NCI-H1694 treated with DMSO at 0.1 percent for 48 hours (cell line): Measurements from ENCODE around the gene IRF5.
"Not testable (repeated sequence)": the region's sequence is repeated elsewhere in the genome, so short reads cannot be mapped to it uniquely, and the experiment has no call there.

Experiments
- DNase-seq: peaks from one replicate; lab custom pipeline; 2025; lab: John Stamatoyannopoulos, UW

The IRF5 gene

DNA sequence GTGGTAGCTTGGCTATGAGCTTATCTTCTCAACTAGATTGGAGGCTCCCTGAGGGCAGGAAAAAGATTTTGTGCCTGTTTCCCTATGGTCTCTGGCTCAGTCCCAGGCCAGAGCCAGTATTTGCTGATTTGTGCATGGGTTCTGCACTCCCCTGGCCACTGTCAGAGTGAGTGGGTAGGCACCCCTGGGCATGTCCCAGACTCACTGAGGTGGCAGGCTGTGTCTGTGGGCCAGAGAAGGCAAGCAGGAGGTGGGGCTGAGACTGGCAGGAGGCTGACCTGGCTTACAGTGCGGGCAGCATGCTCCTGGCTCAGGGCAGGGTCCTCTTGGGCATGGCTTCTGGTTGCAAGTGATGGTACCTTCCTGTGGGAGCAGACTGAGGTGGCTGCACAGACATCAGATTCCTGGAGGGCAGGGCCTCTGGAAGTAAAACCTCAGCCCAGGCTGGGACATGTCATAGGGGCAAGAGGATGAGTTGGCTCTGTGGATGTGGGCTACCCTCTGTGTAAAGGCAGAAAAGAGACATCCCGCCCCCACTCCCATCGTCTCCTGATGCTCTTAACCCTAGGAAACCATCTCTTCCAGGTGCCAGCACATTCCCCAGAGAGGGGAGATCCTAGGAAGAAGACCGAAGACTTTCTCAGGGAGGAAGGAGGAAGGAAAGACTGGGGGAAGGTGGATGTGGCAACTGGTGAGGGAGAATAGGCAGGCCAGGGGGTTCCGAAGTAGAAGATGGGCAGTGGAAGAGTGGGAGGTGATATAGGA, 31.5 kb upstream of the IRF5 start:
- no peak for DNase-seq

DNA sequence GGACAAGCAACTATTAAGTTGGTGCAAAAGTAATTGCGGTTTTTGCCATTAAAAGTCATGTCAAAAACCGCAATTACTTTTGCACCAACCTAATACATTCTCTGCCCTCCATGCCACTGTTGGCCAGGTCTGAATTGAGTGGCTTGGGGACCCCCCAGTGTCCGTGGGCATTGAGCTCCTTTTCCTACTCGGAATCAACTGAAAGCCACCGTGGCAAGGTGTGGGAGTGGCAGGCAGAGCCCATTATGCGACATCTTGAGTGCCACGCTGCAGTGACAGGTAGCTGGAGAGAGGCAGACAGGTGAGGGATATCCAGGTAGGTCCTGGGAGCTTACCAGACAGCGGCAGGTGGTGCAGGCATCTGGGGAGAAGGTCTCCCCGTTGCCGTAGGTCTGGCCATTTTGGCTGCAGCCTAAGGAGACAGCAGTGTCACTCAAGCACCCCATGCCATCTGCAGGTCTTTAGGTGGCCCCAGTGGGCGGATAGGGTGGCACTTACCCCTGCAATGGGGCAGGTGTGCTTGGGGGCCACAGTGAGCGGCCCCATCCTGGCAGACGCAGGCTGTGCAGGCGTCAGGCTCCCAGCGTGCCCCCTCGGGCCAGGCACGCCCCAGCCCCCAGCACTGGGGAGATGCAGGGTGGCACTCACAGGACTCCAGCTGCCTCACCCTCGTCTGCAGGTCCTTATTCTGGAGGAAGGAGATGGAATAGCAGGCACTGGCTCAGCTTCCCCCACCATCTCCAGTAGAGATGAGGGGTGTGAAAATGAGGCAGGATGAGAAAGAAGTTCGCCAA, 30.8 kb upstream of the IRF5 start:
- DNase-seq: no peak

GRCh38 chr7:128908750-128909624, 28.7 kb upstream of the IRF5 start:
- DNase-seq: no peak

GRCh38 chr7:128909625-128910568, 27.8 kb upstream of the IRF5 start:
- DNase-seq: no peak

- no peak for DNase-seq
These were observed 27.2 kb upstream of the IRF5 start, which contains the start of gene KCP for GRCh38 chr7:128910569-128910945. KCP (minus strand) TSS chr7:128910709; CDS start chr7:128910676, 33 bp downstream.

GRCh38 chr7:128911423-128912031, 26.2 kb upstream of the IRF5 start:
- DNase-seq: no peak

DNA sequence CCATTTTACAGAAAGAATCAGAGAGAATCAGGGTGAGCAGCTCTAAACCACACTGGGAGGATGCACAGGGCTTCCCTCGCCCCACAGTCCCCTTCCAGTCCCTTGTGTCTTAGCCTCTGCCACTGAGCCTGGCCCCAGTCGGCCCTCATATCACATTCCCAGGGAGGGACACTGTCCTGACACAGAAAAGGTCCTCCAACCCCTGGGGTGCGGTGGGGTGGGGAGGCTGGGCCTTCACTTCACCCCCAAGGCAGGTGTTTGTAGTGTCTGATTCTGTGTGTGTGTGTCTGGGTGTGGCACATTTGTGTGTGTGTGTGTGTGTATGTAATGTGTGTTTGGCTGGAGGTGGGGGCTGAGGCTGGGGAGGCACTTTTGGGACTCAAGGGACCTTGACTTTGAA, 25.4 kb upstream of the IRF5 start:
- no peak for DNase-seq

- not testable (repeated sequence) for DNase-seq
These were observed 24.8 kb upstream of the IRF5 start for GRCh38 chr7:128912709-128913495.

DNA sequence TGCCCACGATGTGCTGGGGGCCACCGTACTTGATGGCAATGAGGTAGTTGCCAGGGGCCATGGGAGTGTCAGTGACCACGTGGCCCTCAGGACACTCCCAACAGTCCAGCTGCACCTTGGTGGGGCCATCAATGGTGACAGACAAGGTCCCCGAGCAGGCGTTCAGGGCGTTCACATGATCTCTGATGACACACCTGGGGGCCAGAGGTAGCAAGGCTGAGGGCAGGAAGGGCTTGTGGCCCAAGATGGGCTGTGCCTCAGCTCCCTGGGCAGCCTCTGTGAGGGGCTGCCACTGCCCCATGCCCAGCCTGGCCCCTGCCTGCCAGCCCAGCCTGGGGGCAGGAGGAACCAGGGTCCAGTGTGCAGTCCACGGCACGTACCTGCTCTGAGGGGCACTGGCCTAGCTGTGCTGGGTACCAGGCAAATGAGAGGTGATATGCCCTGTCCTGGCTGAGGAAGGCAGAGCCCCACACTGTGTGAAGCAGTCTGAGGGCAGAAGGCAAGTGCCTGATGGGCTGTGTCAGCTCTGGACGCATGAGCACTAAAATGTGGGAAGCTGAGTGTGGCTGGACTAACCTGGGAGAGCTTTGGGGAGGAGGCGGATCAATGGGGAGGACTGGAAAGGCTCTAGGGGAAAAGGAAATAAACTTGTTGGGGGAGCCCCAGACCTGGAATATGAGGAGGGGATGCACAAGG, 23.7 kb upstream of the IRF5 start:
- DNase-seq: no peak

GRCh38 chr7:128914566-128915151, 23.1 kb upstream of the IRF5 start:
- no peak for DNase-seq

DNA sequence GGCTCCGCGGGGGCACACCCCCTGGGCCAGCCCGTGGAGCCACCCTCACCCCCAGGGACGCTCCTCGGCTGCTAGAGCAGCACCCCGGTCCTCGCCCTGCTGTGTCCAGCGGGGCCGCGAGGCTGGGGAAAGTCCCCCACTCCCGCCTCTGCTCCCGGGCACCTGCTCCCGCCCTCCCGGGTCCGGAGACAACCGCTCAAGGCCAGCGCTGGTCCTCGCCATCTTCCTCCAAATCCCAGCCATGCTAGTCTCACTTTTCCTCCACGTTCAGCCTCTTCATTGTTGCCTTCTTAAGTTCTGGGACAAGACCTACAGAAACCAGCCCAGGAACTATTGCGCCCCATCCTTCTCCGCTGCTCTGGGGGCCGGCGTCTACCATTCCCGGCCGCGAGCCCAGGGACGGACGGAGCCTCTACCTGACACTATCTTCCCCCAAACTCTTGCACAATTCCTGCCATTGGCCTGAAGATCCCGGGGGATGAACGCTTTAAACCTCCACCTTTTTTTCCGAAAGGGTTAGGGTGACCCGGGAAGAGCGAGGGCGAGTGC, 22.4 kb upstream of the IRF5 start:
- no peak for DNase-seq

- no peak for DNase-seq
These were observed 21.7 kb upstream of the IRF5 start for GRCh38 chr7:128915841-128916642.

GRCh38 chr7:128916643-128916915, 21.1 kb upstream of the IRF5 start:
- no peak for DNase-seq

- DNase-seq: no peak
These were observed 20.6 kb upstream of the IRF5 start for GRCh38 chr7:128917122-128917521.

GRCh38 chr7:128918016-128918665, 19.6 kb upstream of the IRF5 start:
- no peak for DNase-seq

- DNase-seq: no peak
These were observed 18.5 kb upstream of the IRF5 start for GRCh38 chr7:128919241-128919640.
